ENCODE results near the gene SHROOM3.

DNA sequence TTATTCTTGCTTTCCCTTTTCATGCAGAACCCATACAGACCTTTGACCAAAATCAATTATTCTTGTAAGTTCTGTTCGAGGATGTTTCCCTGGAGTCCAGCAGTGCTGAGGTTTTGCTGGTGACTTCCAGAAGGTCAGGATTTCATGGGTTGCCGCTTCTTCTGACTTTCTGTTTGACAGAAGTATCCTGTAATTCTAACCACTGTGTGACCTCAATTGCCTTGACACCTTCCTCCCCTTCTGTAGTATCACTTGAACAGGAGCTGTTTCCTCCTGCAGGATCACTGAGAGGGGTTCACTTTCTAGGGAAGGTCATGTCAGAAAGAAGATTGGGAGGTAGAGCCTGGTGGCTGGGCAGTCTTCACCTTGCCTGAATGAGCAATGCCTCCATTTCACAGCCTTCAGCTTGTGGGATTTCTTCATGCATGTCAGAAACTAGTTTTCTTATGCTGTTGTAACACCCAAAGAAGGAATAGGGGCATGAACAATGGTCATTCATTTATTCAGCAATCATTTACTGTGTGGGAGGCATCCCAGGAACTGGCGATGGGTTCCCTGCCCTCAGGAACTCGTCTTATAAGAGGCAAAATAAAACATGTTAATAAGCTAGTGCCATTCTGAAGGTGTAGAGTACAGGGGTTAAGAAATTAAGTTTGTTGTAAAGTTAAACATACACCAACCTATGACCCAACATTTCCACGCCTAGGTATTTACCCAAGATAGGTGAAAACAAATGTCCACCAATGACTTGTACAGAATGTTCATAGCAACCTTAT is 257.0 kb downstream of the SHROOM3 start:
- TF ChIP-seq, protein P1, sequence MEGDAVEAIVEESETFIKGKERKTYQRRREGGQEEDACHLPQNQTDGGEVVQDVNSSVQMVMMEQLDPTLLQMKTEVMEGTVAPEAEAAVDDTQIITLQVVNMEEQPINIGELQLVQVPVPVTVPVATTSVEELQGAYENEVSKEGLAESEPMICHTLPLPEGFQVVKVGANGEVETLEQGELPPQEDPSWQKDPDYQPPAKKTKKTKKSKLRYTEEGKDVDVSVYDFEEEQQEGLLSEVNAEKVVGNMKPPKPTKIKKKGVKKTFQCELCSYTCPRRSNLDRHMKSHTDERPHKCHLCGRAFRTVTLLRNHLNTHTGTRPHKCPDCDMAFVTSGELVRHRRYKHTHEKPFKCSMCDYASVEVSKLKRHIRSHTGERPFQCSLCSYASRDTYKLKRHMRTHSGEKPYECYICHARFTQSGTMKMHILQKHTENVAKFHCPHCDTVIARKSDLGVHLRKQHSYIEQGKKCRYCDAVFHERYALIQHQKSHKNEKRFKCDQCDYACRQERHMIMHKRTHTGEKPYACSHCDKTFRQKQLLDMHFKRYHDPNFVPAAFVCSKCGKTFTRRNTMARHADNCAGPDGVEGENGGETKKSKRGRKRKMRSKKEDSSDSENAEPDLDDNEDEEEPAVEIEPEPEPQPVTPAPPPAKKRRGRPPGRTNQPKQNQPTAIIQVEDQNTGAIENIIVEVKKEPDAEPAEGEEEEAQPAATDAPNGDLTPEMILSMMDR (IDR thresholded peaks at IDR 0.05; ENCODE audit: low read depth, low read length), result no peak
- TF ChIP-seq POLR2A (IDR thresholded peaks at IDR 0.05; ENCODE audit: extremely low read depth, insufficient read length) (no peak), MYC (IDR thresholded peaks at IDR 0.05; ENCODE audit: low read depth, low read length) (no peak)

Data from NB4 (cell line).